HEK293 (cell line): ENCODE measurements around the gene TBC1D8.

Source experiments
- CTCF ChIA-PET: fragments of 350-600 bp; formaldehyde crosslinking; extraction: SDS; loops from one replicate; lab custom pipeline; 2021; ENCODE audit warnings: antibody characterized with exemption; lab: Yijun Ruan, JAX
- POLR2A ChIA-PET: fragments of 300-600 bp; formaldehyde crosslinking; extraction: SDS; loops from one replicate; lab custom pipeline; 2020; ENCODE audit warnings: antibody characterized with exemption, inconsistent platforms; lab: Yijun Ruan, JAX
- H3K27ac ChIP-seq: fragments of 200-500 bp; sonication (Bioruptor generic); 2 replicates; pipeline ENCODE4 v1.5.1; 2014; ENCODE audit warnings: low read depth, low read length, control low read depth, inconsistent platforms; ENCODE audit errors: extremely low read depth
- H3K36me3 ChIP-seq, 2 experiments: fragments of 200-500 bp in 1 of 2; sonication (Bioruptor generic) in 1 of 2; 1 replicate in 1 of 2; 2 replicates in 1 of 2; pipeline ENCODE4 v1.5.1; 2014 to 2017; ENCODE audit warnings: inconsistent platforms in 2 of 2, low read length in 2 of 2; ENCODE audit not compliant: control insufficient read depth in 2 of 2, insufficient read depth in 1 of 2
- H3K4me1 ChIP-seq: fragments of 200-500 bp; sonication (Bioruptor generic); 2 replicates; pipeline ENCODE4 v1.5.1; 2014; ENCODE audit warnings: mild to moderate bottlenecking, low read length, inconsistent platforms; ENCODE audit not compliant: control insufficient read depth, insufficient read depth
- H3K4me3 ChIP-seq: 2 replicates; pipeline ENCODE4 v1.5.1; 2011; ENCODE audit warnings: low read depth, mild to moderate bottlenecking, control low read depth, low read length, moderate library complexity
- H3K9me3 ChIP-seq: fragments of 200-500 bp; sonication (Bioruptor generic); 2 replicates; pipeline ENCODE4 v1.5.1; 2014; ENCODE audit warnings: low read depth, low read length, inconsistent platforms; ENCODE audit not compliant: control insufficient read depth, insufficient read depth
- INSM2 ChIP-seq: fragments of 450-650 bp; formaldehyde crosslinking; IDR thresholded peaks from 2 replicates; pipeline ENCODE4 v1.5.1; 2016; ENCODE audit warnings: missing biosample characterization, missing genetic modification characterization
- TRIM28 ChIP-seq: IDR thresholded peaks from 2 replicates; pipeline ENCODE4 v1.6.1; 2011; ENCODE audit warnings: low read length, control low read depth, borderline replicate concordance
- ZNF280C ChIP-seq: fragments of 450-650 bp; formaldehyde crosslinking; IDR thresholded peaks from 2 replicates; pipeline ENCODE4 v1.5.1; 2016; ENCODE audit warnings: missing biosample characterization, missing genetic modification characterization
- ZNF426 ChIP-seq: fragments of 450-650 bp; formaldehyde crosslinking; IDR thresholded peaks from 2 replicates; pipeline ENCODE4 v1.5.1; 2017; ENCODE audit warnings: missing biosample characterization, missing genetic modification characterization, mild to moderate bottlenecking, inconsistent platforms, moderate library complexity
- ZNF488 ChIP-seq: fragments of 450-650 bp; formaldehyde crosslinking; IDR thresholded peaks from 2 replicates; pipeline ENCODE4 v1.5.1; 2016; ENCODE audit warnings: missing biosample characterization, missing genetic modification characterization
- ZNF513 ChIP-seq: fragments of 450-650 bp; IDR thresholded peaks from 2 replicates; pipeline ENCODE4 v1.5.1; 2018; ENCODE audit warnings: missing biosample characterization, missing genetic modification characterization
- ZNF544 ChIP-seq: fragments of 450-650 bp; formaldehyde crosslinking; IDR thresholded peaks from 2 replicates; pipeline ENCODE4 v1.5.0; 2017; ENCODE audit warnings: missing biosample characterization, missing genetic modification characterization
- ZNF623 ChIP-seq: fragments of 450-650 bp; formaldehyde crosslinking; IDR thresholded peaks from 2 replicates; pipeline ENCODE4 v1.5.1; 2016; ENCODE audit warnings: missing biosample characterization, missing genetic modification characterization
- ZNF664 ChIP-seq: fragments of 450-650 bp; formaldehyde crosslinking; IDR thresholded peaks from 2 replicates; pipeline ENCODE4 v1.5.1; 2016; ENCODE audit warnings: missing biosample characterization, missing genetic modification characterization
- ZSCAN23 ChIP-seq: fragments of 450-650 bp; formaldehyde crosslinking; IDR thresholded peaks from 2 replicates; pipeline ENCODE4 v1.5.1; 2016; ENCODE audit warnings: missing biosample characterization, missing genetic modification characterization

Gene TBC1D8

GRCh38 chr2:100990166-100990565 is 161.0 kb downstream of the TBC1D8 start:
- no peaks in the 10 kb centered on the region for H3K9me3 ChIP-seq
- no peaks in the 10 kb centered on the region for H3K4me1 ChIP-seq
- no peak overlapping the region for H3K4me3 ChIP-seq
- no peak overlapping the region for H3K27ac ChIP-seq
- peaks cover 0 to 6% of the 10 kb centered on the region in 2 experiments; a peak in 1 of 3 replicates for H3K36me3 ChIP-seq
- ChIA-PET POLR2A (interaction anchor here (2.4 kb wide), 1 partner anchor 12 kb away, joined by 7 read pairs; the partner anchor contains the start of gene RPL31), CTCF (interaction anchor here (1.8 kb wide), 1 partner anchor 380 kb away, joined by 5 read pairs; no protein-coding TSS in a partner anchor)
- no peak for TF ChIP-seq ZNF544
- no peak for TF ChIP-seq ZSCAN23
- TF ChIP-seq, all 188 proteins: peak for 0

DNA sequence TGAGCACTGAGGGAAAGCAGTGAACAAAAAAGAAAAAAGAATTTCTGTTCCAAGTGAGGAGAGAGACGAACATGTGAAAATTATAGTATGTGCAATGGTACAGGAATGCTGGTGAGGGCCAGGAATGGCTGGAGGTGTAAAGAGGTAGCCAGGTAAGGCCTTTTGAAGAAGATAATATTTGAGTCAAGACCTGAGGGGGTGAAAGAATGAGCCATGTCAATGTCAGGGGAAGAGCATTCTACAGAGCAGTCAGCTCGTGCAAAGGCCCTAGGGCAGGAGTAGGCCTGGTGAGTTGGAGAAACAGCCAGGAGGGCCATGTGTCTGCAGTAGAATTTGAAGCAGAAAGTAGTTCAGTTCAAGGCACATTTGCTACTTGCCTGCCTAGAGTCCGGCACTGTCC is 161.5 kb downstream of the TBC1D8 start:
- TF ChIP-seq ZNF623 (tag by site-specific recombination) (0 out of 2 replicates have a peak, but pooled peaks have one; percentile 11), TRIM28 (no peak)
- Histone ChIP-seq H3K36me3 (peaks cover 0 to 6% of the 10 kb centered on the region in 2 experiments; a peak in 1 of 3 replicates), H3K4me3 (no peak overlapping the region), H3K9me3 (no peaks in the 10 kb centered on the region), H3K4me1 (no peaks in the 10 kb centered on the region), H3K27ac (no peak overlapping the region)
- CTCF ChIA-PET = interaction anchor here (1.8 to 5.5 kb wide), 2 partner anchors 260 to 379 kb away, joined by 5 to 83 read pairs; no protein-coding TSS in a partner anchor
- POLR2A ChIA-PET = interaction anchor here (1.2 to 2.4 kb wide), 2 partner anchors 12 kb away, joined by 5 to 7 read pairs; partner anchors contain the start of gene RPL31

GRCh38 chr2:100988630-100989417 is 162.4 kb downstream of the TBC1D8 start:
- Histone ChIP-seq H3K4me1 (no peaks in the 10 kb centered on the region), H3K9me3 (no peaks in the 10 kb centered on the region), H3K4me3 (no peak overlapping the region), H3K27ac (no peak overlapping the region), H3K36me3 (peaks cover 0 to under 1% of the 10 kb centered on the region in 2 experiments; a peak in 1 of 3 replicates)
- CTCF ChIA-PET = interaction anchor here (1.8 to 5.5 kb wide), 2 partner anchors 259 to 379 kb away, joined by 5 to 83 read pairs; no protein-coding TSS in a partner anchor
- TF ChIP-seq ZNF664 (tag by site-specific recombination) (no peak), ZNF280C (tag by site-specific recombination) (no peak), INSM2 (tag by site-specific recombination) (no peak), ZNF488 (tag by site-specific recombination) (no peak), ZNF513 (tag by site-specific recombination) (no peak), ZNF426 (tag by site-specific recombination) (no peak)
- POLR2A ChIA-PET = interaction anchor here (1.2 kb wide), 1 partner anchor 13 kb away, joined by 5 read pairs; the partner anchor contains the start of gene RPL31
